Measurements from ENCODE around the gene LPP. TPM values are rescaled to one million over a fixed set of nuclear protein-coding genes. Genes with fewer than 3 reads are reported as not detected.

Gene LPP
- total RNA-seq, 4 donors from 2014 or later: 1,872 to 3,079 (median 2,300) TPM

DNA sequence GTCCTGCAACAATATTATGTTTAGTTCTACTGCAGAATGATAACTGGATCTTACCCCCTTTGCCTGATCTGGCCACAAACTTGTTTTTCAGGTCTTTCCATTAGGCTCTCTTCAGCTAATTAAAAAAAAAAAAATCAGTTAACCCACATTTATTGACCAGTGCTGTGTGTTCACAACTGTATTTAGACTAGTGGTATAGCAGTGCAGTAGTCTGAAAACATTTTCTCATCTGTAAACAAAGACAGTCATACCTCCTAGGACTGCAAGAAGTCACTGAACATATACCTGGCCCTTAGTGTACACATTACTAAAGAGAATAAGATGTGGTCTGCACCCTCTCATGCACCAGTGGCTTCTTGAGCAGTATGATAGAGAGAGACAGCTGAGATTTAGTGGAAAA lies 22.5 kb downstream of the LPP start:
- intact Hi-C loops (cut with DNase I): no loop called here

DNA sequence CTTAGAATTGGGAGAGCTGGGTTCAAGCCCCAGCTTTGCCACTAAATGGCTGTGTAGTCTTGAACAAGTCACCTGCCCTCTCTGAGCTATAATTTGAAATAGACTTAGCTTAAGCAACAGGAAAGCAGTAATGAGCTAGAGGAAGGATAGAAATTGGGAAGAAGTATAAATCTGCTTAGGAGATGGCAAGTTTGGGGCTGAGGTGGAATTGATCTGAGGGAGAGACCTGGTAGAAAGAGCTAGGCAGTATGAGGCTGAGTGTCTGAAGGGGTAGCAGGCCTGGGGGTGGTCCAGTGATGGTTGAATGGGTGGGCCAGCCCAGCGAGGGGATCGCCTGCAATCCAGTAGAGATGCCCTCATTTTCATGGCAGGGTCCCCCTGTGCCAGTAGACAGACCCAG lies 22.9 kb downstream of the LPP start:
- Histone ChIP-seq H3K36me3 (peaks cover 0 to 5% (median 0%) of the 10 kb centered on the region in 4 donors), H3K27me3 (no peaks in the 10 kb centered on the region), H3K4me3 (no peak overlapping the region), H3K4me1 (peaks cover 62 to 98% (median 96%) of the 10 kb centered on the region in 4 donors), H3K9me3 (no peaks in the 10 kb centered on the region), H3K27ac (replicated peaks in 1 of 4) (peak overlapping the region; percentile 86 to 99 (median 99))
- intact Hi-C loops (cut with DNase I): no loop called here
- DNase-seq (ENCODE audit: extremely low spot score): no peak
- 100% methylated on average over 2 of the region's 2 CpGs for WGBS
- TF ChIP-seq POLR2A (IDR thresholded peaks at IDR 0.05; ENCODE audit: low read depth) (no peak), EP300 (IDR thresholded peaks at IDR 0.05) (no peak), POLR2AphosphoS5 (IDR thresholded peaks at IDR 0.05) (no peak)
- TF ChIP-seq, protein P1, sequence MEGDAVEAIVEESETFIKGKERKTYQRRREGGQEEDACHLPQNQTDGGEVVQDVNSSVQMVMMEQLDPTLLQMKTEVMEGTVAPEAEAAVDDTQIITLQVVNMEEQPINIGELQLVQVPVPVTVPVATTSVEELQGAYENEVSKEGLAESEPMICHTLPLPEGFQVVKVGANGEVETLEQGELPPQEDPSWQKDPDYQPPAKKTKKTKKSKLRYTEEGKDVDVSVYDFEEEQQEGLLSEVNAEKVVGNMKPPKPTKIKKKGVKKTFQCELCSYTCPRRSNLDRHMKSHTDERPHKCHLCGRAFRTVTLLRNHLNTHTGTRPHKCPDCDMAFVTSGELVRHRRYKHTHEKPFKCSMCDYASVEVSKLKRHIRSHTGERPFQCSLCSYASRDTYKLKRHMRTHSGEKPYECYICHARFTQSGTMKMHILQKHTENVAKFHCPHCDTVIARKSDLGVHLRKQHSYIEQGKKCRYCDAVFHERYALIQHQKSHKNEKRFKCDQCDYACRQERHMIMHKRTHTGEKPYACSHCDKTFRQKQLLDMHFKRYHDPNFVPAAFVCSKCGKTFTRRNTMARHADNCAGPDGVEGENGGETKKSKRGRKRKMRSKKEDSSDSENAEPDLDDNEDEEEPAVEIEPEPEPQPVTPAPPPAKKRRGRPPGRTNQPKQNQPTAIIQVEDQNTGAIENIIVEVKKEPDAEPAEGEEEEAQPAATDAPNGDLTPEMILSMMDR (IDR thresholded peaks at IDR 0.05): no peak

More for the DNA sequence above, 22.5 kb downstream of the LPP start:
- H3K9me3 ChIP-seq: no peaks in the 10 kb centered on the region
- H3K27ac ChIP-seq (replicated peaks in 1 of 4): peak overlapping the region; percentile 86 to 99 (median 99)
- peaks cover 0 to 5% (median 0%) of the 10 kb centered on the region in 4 donors for H3K36me3 ChIP-seq
- H3K4me1 ChIP-seq: peaks cover 65 to 98% (median 96%) of the 10 kb centered on the region in 4 donors
- no peak overlapping the region for H3K4me3 ChIP-seq
- H3K27me3 ChIP-seq: no peaks in the 10 kb centered on the region
- no peak for DNase-seq (ENCODE audit: extremely low spot score)
- no peak for TF ChIP-seq POLR2AphosphoS5 (IDR thresholded peaks at IDR 0.05)
- no peak for TF ChIP-seq EP300 (IDR thresholded peaks at IDR 0.05)
- TF ChIP-seq POLR2A (IDR thresholded peaks at IDR 0.05; ENCODE audit: low read depth): no peak
- TF ChIP-seq, protein P1 (IDR thresholded peaks at IDR 0.05): no peak

DNA sequence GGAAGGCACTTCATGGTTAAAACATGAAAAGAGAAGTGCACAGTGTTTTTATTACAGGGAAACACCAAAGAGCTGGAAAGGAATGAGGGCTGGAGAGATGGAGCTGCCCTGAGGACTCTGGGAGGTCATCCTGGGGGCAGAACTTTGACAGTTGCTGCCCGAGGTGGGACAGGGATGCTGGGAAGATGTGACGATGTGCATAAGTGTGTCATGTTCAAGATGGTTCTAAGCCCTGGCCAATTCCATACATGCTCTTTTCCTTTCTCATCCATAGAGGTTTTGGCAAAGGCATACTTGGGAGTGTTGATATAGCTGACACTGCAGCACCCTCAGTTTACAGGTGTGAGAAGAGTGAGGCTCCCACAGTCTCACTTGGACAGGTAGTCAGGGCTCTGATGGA lies 23.8 kb downstream of the LPP start:
- Histone ChIP-seq H3K27me3 (no peaks in the 10 kb centered on the region), H3K36me3 (peaks cover 0 to 5% (median 0%) of the 10 kb centered on the region in 4 donors), H3K4me3 (no peak overlapping the region), H3K27ac (replicated peaks in 1 of 4) (peak overlapping the region; percentile 86 to 99 (median 99)), H3K9me3 (no peaks in the 10 kb centered on the region), H3K4me1 (peaks cover 58 to 99% (median 98%) of the 10 kb centered on the region in 4 donors)
- DNase-seq (ENCODE audit: extremely low spot score): no peak
- no peak for TF ChIP-seq EP300 (IDR thresholded peaks at IDR 0.05)
- TF ChIP-seq POLR2AphosphoS5 (IDR thresholded peaks at IDR 0.05): no peak
- no peak for TF ChIP-seq POLR2A (IDR thresholded peaks at IDR 0.05; ENCODE audit: low read depth)
- TF ChIP-seq, protein P1 (IDR thresholded peaks at IDR 0.05): no peak
- WGBS: 67% methylated on average over 2 of the region's 2 CpGs
- intact Hi-C loops (cut with DNase I): no loop called here

DNA sequence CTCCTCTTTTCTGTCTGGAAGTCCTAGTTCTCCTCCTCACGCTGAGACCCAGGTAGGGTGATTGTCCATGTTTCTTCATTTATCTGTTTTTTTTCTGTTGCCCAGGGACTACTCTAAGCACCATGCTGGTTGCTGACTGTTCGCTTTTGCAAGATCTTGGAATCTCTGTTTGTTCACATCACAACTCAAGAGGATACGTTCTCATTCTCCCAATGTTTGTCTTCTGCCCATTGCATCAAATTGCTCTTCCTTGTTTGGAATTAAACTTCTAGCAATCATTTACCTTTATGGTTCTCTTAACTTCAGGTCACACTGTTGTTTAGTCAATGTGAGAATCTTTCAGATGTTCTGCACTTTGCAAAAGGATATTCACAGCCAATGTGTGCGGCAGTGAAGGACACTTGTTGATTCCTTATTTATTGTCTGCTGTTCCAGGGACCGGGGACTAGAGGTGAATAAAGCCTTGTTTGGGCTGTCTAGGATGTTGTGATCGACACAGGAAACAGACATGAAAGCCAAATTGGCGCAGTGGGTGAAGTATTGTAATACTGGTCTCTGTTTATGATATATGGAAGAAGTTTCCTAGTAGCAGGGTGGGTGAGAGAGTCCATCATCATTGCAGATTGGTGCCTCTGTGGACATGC lies 24.5 kb downstream of the LPP start:
- Histone ChIP-seq H3K4me3 (no peak overlapping the region), H3K4me1 (peaks cover 59 to 100% (median 98%) of the 10 kb centered on the region in 4 donors), H3K27me3 (no peaks in the 10 kb centered on the region), H3K9me3 (no peaks in the 10 kb centered on the region), H3K27ac (replicated peaks in 1 of 4) (peak overlapping the region; percentile 86 to 99 (median 99)), H3K36me3 (peaks cover 0 to 5% (median 0%) of the 10 kb centered on the region in 4 donors)
- intact Hi-C loops (cut with DNase I): no loop called here
- 60% methylated on average over 7 of the region's 7 CpGs for WGBS
- TF ChIP-seq POLR2AphosphoS5 (IDR thresholded peaks at IDR 0.05) (peak in 1 of 2 donors; percentile 32), POLR2A (IDR thresholded peaks at IDR 0.05; ENCODE audit: low read depth) (no peak), EP300 (IDR thresholded peaks at IDR 0.05) (no peak)
- TF ChIP-seq, protein P1 (IDR thresholded peaks at IDR 0.05): no peak
- DNase-seq (ENCODE audit: extremely low spot score): no peak
